ENCODE measurements around the gene NCBP2.

NCBP2 gene

DNA sequence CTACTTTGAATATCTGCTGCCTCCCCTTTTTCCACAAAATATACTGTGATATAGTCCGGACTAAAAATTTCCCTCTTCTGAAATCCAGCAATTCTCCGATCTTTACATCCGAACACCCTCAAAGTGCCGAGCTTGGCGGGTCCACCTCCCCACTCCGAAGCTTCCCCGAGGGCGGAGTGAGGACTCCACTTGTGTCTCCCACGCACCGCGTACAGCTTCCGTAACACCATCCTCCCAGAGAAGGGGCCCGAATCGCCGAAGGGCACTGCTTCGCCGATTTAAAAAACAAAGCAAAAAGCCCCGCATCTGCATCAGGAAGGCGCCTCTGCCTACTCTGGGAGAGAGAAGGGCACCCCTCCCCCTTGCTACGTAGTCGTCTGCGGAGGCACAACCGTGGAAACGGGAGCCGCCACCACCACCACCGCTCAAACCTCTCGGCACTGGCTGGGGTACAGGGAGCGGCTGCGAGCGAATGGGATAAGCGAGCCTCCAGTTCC lies 551 bp downstream of the NCBP2 start:
- no peak for DNase-seq (ENCODE audit: low read depth in 2 of 2)

DNA sequence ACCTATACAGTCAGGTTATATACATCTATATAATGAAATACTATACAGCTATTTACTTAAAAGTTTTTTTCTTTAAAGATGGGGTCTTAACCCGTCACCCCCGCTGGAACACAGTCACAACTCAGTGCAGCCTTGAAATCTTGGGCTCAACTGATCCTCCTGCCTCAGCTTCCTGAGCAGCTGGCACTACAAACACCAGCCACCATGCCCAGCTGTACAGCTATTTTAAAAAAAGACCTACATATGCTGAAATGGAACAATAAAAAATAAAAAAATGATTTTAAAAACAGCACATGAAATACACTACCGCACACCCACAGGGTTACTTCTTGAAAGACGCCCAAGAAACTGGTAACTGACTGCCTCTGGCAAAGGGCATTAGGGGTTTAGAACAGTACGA lies 3.8 kb downstream of the NCBP2 start:
- no peak for DNase-seq (ENCODE audit: low read depth in 2 of 2)

DNA sequence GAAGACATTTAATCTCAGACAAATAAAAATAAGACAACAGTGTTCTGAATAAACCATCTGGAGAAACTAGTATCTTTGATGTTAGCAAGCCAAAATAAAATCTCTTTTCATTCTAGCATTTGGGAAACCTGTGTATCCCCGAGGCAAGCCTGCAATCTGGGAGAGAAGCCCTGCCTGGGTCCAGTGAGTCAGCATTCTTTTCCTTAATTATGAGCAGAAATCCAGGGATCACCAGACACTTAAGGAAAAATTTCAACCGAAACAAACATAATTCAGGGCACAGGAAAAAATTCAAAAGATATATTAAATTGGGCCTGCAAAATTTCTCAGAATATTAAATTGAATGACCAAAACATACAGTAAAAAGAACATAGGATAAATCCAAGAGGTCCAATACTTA lies 4.2 kb downstream of the NCBP2 start:
- DNase-seq (ENCODE audit: low read depth in 2 of 2): no peak

DNA sequence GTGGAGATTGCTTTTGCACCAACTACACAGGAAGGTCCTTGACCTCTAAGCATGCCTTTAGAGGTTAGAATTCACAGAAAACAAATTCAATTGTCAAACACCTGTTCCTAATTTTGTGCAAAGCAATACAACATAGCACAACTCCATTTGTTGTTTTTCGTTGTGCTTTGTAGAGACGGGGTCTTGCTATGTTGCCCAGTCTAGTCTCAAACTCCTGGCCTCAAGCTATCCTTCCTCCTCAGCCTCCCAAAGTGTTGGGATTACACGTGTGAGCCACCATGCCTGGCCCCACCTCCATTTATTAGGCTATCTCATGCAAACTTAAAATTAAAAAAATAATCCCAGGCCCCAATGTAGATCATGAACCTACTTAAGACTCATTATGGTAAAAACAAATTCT lies 6.0 kb downstream of the NCBP2 start:
- DNase-seq (ENCODE audit: low read depth in 2 of 2): no peak

DNA sequence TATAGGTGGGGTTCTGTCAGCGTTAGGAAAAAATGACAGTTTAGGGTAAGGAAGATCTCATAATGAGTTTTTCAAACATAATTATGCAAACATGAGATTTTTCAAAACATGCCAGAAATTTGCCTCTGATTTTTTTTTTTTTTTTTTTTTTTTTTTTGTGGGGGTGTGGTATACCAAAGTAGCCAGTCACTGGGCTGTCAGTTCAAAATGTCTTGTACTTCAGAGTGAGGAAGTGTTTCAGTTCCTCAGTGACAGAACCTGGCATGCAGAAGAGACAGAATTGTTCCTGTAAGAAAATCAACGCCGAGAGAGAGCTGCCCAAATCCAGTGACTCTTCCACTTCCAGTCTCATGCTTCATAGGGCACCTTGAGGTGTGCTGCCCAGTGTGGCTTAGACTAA lies 9.7 kb downstream of the NCBP2 start:
- no peak for DNase-seq (ENCODE audit: low read depth in 2 of 2)

DNA sequence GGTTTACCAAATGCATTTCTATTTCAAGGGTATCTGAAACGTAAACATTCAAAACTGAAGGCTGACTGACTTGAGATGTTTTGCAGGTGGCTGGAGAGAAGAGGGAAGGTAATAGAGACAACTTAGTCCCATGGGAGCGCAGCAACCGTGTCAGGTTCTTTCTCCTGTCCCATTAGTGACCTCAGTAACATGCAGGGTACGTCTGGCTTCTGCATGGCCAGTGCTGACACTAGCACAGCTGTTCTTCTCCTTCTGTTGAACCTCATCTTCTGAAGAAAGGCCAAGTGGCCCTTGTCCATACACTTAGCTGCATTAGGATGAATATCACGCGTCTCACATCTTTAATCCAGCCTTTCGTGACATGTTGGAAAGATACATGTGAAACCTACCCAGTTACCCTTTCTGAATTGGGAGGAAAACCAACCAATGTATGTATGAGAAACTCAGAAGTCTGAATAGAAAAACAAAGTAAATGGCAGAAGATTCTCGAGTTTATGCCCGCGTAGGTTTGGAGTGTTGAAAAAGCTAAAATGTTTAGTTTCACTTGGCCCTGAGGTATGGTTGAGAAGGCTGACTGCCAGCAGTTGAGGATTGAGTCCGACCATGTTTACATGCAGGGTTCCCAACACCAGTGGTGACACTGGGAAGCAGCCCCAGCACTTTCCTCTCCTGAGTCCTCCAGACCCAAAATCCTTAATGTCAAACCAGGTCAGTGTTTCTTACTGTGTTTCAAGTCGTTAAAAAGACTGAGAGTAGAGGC lies 10.3 kb downstream of the NCBP2 start:
- DNase-seq (ENCODE audit: low read depth in 2 of 2): no peak

DNA sequence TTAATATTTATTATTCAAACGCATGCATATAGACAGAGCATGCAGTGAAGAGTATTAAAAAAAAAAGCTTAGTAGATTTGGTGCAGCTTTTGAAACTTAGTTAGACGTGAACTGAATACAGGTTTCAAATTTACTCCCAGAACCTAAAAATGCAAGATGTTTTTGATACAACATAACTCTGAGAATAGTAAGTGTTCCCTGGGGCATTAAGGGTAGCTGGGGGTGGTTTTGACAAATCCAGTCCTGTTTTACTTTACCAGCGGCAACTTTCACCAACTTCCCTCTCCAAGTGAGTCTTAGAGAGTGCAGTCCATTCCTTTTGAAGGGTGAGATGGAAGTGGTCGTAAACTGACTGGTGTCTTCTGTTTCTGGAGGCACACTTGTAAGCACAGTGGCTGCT lies 11.2 kb downstream of the NCBP2 start:
- DNase-seq (ENCODE audit: low read depth in 2 of 2): no peak

DNA sequence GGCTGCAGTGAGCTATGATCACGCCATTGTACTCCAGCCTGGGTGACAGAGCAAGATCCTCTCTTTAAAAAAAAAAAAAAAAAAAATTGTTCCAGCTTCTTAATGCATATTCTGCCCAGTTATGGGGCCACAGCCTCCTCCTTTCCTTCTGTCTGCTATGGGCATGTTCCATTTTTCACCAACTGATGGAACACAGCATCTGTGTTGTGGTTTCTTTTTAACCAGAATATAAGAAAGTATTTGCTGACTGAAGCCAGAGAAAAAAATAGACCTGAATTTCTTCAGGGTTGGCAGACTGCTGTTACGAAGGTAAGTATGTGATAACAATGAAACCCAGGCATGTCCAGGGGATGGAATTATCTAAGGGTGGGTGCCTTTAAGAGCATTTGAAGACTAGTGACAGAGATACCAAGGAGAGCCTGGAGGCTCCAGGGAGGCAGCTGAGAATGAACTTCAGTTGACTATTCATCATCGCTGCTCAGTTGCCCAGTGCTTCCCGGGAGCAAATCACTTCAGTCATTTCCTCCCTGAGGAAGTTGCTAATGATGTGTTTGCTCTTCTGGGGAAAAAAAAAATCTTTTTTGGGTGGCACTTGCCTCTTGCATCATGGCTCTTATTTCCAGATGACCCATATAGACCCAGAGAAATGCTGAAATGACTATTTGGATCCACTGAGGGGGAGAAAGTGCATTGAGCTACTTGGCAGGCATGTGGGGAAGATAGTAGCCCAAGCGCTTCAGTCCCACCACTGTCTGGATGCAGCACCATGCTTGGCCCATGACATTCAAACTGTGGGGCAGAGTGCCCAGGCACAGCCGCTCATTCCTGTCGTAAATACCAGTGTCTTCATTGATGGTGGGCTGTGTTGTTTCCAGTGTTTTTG lies 14.5 kb downstream of the NCBP2 start:
- no peak for DNase-seq (ENCODE audit: low read depth in 2 of 2)

DNA sequence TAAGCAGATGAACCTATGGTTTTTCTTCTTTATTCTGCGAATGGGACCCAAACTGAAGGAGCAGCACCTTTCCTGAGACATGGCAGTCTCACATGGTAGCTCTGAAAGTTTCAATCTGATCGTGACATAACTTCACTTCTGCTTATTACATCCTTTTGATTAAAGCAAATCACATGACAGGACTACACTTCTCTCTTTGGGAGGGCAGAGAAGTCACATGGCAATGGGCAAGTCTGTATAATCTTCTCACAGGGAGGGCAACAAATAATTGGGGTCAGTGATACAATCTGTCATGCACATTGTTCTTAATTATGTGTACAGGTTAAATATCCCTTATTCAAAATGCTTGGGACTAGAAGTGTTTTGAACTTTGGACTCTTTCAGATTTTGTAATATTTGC lies 21.6 kb downstream of the NCBP2 start:
- no peak for DNase-seq (ENCODE audit: low read depth in 2 of 2)

DNA sequence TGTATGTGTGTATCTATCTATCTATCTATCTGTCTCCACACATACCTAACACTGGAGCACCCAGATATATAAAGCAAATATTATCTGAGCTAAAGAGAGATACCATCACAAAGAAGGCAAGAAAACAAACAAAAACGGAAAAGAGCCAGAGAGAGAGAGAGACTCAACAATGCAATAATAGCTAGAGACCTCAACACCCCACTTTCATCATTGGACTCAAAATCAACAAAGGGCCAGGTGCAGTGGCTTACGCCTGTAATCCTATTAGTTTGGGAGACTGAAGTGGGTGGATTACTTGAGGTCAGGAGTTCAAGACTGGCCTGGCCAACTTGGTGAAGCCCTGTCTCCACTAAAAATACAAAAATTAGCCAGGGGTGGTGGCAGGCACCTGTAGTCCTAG lies 23.4 kb downstream of the NCBP2 start:
- no peak for DNase-seq (ENCODE audit: low read depth in 2 of 2)

DNA sequence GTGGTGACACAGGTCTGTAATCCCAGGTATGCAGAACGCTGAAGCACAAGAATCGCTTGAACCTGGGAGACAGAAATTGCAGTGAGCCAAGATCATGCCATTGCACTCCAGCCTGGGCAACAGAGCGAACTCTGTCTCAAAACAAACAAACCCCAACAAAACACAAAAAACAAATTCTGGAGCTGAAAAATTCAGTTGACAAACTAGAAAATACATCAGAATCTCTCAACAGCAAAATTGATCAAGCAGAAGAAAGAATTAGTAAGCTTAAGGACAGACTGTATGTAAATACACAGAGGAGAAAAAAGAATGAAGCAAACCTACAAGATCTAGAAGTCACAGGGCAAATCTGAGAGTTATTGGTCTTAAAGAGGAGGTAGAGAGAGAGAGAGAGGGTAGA lies 25.3 kb downstream of the NCBP2 start:
- no peak for DNase-seq (ENCODE audit: low read depth in 2 of 2)

DNA sequence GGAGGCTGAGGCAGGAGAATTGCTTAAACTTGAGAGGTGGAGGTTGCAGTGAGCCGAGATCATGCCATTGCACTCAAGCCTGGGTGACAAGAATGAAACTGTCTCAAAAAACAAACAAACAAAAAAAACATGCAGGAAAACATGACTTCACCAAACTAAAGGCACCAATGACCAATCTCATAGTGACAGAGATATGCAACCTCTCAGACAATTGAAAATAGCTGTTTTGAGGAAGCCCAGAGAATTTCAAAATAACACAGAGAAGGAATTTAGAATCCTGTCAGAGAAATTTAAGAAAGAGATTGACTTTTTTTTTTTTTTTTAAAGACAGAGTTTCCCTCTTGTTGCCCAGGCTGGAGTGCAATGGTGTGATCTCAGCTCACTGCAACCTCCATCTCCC lies 26.1 kb downstream of the NCBP2 start:
- no peak for DNase-seq (ENCODE audit: low read depth in 2 of 2)

DNA sequence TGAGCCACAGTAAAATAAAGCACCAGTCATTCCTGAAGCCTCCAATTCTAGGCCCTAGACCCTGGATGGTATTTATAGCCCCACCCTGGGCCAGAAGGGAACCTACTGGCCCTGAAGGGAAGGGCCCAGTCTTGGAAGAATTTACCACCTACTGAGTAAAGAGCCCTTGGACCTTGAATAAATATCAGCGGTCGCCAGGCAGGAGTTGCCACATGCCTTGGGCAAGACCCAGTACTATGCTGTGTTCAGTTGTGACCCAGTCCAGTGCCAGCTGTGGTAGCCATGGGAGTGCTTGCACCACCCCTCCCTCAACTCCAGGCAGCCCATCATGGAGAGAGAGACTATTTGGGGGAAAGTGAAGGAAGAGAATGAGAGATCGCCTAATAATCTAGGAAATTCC lies 27.0 kb downstream of the NCBP2 start:
- no peak for DNase-seq (ENCODE audit: low read depth in 2 of 2)

DNA sequence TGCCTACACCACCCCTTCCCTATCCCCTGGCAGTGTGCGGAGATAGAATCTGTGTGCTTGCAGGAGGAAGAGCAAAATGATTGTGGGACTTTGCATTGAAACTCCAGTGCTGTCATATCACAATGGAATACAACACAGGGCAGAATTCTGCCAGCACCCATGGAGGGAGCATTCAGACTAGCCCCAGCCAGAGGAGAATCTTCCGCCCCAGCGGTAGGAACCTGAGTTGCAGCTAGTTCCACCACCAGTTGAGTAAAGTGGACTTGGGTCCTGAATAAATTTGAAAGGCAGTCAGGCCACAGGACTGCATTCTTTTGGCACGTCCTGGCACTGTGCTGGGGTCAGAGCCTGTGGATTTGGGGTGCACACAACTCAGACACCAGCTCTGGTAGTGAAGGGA lies 27.5 kb downstream of the NCBP2 start:
- DNase-seq (ENCODE audit: low read depth in 2 of 2): no peak

DNA sequence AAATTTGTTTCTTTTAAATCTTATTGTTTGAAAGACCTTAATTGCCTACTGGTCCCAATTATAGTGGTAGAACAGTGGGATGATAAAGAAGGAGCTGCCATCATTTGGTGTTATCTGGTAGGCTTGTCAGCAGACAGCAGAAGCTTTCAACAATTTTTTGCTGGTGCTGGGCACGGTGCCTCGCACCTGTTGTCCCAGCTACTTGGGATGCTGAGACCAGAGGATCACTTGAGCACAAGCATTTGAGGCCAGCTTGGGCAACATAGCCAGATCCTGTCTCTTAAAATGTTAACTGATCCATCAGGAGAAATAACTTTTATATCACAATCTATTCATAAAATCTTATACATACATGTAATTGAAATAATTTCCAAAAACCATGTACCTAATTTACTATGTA lies 38.6 kb downstream of the NCBP2 start:
- no peak for DNase-seq (ENCODE audit: low read depth in 2 of 2)

DNA sequence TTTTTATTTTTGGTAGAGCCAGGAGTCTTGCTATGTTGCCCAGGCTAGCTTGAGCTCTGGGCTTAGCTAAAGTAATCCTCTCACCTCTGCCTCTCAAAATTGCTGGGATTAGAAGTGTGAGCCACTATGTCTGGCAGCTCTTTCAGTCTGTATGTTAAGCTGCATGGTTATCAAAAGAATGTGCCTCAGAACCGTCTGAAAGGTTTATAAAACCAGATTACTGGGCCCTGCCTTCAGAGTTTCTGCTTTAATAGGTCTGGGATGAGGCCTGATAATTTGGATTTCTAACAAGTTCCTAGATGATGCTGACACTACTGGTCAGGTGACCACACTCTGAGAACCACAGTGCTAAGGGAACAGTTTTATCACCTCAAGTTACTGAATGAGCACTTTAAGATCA lies 40.0 kb downstream of the NCBP2 start:
- DNase-seq (ENCODE audit: low read depth in 2 of 2): no peak

DNA sequence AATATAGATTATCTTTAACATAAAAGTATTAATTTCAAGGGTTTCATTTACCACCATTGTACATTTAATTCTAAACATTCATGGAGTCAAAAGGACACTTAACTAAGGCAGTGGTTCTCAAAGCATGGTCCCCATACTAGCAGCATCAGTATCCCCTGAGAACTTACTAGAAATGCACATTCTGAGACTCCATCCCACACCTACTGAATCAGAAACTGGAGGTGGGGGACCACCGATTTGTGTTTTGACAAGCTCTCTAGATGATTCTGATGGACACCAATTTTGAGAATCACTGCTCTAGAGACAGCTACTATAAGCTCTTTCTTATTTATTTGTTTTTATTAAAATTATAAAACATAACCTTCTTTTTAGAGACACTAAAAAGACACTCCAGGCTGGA lies 40.6 kb downstream of the NCBP2 start:
- DNase-seq (ENCODE audit: low read depth in 2 of 2): no peak

DNA sequence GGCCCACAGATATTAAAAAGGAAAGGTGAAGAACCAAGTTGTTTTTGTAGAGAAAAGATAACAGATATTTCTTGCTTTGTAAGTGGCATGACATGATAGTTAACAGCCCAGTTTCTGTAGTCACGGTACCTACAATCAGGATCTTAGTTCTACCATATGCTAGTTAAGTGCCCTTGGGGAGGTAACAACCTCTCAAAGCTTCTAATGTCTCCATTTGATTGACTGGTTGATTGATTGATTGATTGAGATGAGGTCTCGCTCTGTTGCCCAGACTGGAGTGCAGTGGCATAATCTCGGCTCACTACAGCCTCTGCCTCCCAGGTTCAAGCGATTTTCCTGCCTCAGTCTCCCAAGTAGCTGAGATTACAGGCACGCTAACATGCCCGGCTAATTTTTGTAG lies 46.1 kb downstream of the NCBP2 start:
- no peak for DNase-seq (ENCODE audit: low read depth in 2 of 2)

DNA sequence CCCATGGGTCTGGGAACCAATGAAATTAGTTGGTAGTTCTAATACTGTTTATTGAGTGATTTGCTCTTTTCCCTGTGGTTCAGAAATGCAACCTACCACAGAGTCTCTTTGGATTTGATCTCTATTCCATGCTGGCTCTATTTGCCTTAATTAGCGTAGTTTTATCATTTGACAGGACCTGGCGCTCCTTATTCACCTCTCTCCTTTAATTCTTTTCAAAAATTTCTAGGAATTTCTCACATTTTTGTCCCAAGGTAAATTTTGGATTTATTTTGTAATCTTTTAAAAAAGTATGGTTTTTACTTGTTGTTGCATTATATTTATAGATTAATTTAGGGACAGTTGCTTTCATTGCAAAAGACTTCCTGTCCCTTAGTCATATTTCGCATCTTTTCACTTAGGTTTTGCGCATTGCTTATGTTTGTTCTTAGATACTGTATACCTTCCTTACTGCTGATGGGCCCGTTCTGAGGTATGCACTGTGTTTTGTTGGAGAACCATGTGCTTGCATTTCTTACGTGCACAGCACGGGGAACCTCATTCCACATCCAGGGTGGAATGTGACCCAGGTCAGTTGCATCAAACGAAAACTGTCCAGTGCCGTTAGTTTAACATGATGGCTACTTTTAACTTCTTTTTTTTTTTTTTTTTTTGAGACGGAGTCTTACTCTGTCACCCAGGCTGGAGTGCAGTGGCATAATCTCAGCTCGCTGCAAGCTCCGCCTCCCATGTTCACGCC lies 47.6 kb downstream of the NCBP2 start:
- no peak for DNase-seq (ENCODE audit: low read depth in 2 of 2)

DNA sequence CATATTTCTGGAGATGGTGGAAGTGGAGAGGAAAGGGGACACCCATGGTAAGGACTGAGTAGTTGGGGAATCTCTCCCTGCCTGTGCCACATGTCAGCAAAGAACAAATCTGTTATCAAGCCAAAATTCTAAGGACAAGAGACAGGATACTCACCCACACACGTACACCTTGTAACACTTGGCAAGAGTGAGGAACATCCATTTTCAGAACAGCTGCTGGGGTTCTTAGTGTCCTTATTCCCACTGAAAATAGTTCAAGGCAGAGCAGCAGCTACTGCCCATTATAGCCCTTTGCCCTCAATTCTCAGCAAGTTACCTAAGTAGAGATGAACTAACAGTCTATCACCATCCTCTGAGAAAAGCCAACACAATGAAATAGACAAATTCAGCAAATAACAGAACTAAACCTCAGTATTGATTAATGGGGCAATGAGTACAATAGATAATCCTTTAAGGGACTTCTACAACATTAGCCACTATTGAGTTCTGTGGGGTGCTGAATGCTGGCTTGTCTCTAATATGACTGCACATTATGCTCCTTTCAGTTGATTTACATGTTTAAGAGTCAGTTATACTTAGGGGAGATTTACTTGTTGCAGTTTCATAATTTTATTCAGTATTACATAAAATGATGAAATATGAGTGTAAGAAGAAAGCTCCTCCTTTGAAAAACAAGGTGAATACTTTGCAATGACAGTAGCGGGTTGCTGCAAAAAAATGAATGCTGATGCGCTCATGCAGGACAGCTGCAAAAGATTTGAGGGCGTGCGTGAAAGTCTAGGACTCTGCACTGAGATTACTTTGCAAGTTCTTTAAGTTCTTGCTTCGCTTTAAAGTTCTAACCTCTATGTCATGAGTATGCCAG lies 52.3 kb downstream of the NCBP2 start:
- DNase-seq (ENCODE audit: low read depth in 2 of 2): peak; percentile 14 to 20

DNA sequence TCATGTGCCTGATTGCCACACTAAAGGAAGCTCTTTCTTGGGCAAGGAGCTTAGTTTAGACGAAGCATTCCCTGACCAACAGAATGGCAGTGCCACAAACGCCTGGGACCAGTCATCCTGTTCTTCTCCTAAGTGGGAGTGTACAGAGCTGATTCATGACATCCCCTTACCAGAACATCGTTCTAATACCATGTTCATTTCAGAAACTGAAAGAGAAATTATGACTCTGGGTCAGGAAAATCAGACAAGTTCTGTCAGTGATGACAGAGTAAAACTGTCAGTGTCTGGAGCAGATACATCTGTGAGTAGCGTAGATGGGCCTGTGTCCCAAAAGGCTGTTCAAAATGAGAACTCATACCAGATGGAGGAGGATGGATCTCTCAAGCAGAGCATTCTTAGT lies 56.2 kb downstream of the NCBP2 start:
- no peak for DNase-seq (ENCODE audit: low read depth in 2 of 2)

Measured in fibroblast of skin of left biceps (primary cell).